Esophagus muscularis mucosa (tissue), 4 donors: ENCODE data around the gene NOS3. TPM values are rescaled to one million over a fixed set of nuclear protein-coding genes. Genes with fewer than 3 reads are reported as not detected.
A peak's percentile ranks its signal among the peaks of the same experiment; 100 is the strongest.

Experiments
- DNase-seq: peaks from one replicate; pipeline ENCODE4 v3.0.0-alpha.2; 2017; ENCODE audit errors: extremely low spot score
- H3K27ac ChIP-seq, 4 donors: fragments of 200-600 bp; sonication (generic); replicated peaks in 1 of 4; 1 replicate in 3 of 4; 2 replicates in 1 of 4; pipeline ENCODE4 v1.5.1; 2016 to 2019; ENCODE audit warnings: mild to moderate bottlenecking in 1 of 4
- H3K27me3 ChIP-seq, 4 donors: fragments of 200-600 bp; sonication (generic); one replicate each; pipeline versions ENCODE4 v1.5.1 to v1.6.0; 2016 to 2019
- H3K36me3 ChIP-seq, 4 donors: fragments of 200-600 bp; sonication (generic); one replicate each; pipeline ENCODE4 v1.5.1; 2016 to 2019
- H3K4me1 ChIP-seq, 4 donors: fragments of 200-600 bp; sonication (generic); one replicate each; pipeline ENCODE4 v1.5.1; 2016 to 2019
- H3K4me3 ChIP-seq, 4 donors: fragments of 200-600 bp; sonication (generic); 1 replicate in 2 of 4; 2 replicates in 2 of 4; pipeline ENCODE4 v1.5.1; 2016 to 2019; ENCODE audit warnings: mild to moderate bottlenecking in 4 of 4, moderate library complexity in 1 of 4
- H3K9me3 ChIP-seq, 4 donors: fragments of 200-600 bp; sonication (generic); 1 replicate in 3 of 4; 2 replicates in 1 of 4; pipeline ENCODE4 v1.5.1; 2016 to 2019
- EP300 ChIP-seq: sonication (generic); formaldehyde crosslinking; IDR thresholded peaks from one replicate; pipeline ENCODE4 v1.6.1; 2017; ENCODE audit warnings: antibody characterized with exemption
- POLR2A ChIP-seq: fragments of 450-650 bp; IDR thresholded peaks from one replicate; pipeline ENCODE4 v1.6.1; 2017; ENCODE audit warnings: antibody characterized with exemption, moderate library complexity, mild to moderate bottlenecking, low read depth
- POLR2AphosphoS5 ChIP-seq, 2 donors: sonication (generic); formaldehyde crosslinking; IDR thresholded peaks; one replicate each; pipeline ENCODE4 v1.6.1; 2017; ENCODE audit warnings: antibody characterized with exemption in 2 of 2
- WGBS: methylation state at CpG from one replicate; pipeline ENCODE4 v1.1.5; 2018; 5-methylcytosine and 5-hydroxymethylcytosine counted together
- intact Hi-C: fragments of 100-400 bp; cut with DNase I; formaldehyde crosslinking; loops from one replicate; pipeline ENCODE4 v1.15.1; 2023
- total RNA-seq, 4 donors: library from RNA; depleted of rRNA; stranded (reverse); fragments of >200 nt; gene quantifications; one replicate each; pipeline versions ENCODE4 v1.1.0 to v1.2.1, GENCODE V29; 2016
- TF ChIP-seq, protein P1 (sequence below), 3 experiments: fragments of 200-600 bp in 2 of 3; fragments of 450-650 bp in 1 of 3; sonication (generic) in 2 of 3; IDR thresholded peaks; one replicate each; pipeline ENCODE4 v1.5.1; 2017 to 2019; ENCODE audit warnings: antibody characterized with exemption in 3 of 3, mild to moderate bottlenecking in 2 of 3, moderate library complexity in 1 of 3

The NOS3 gene
- total RNA-seq, 4 donors from 2014 or later, result 3.7 to 20.2 (median 16.2) TPM

DNA sequence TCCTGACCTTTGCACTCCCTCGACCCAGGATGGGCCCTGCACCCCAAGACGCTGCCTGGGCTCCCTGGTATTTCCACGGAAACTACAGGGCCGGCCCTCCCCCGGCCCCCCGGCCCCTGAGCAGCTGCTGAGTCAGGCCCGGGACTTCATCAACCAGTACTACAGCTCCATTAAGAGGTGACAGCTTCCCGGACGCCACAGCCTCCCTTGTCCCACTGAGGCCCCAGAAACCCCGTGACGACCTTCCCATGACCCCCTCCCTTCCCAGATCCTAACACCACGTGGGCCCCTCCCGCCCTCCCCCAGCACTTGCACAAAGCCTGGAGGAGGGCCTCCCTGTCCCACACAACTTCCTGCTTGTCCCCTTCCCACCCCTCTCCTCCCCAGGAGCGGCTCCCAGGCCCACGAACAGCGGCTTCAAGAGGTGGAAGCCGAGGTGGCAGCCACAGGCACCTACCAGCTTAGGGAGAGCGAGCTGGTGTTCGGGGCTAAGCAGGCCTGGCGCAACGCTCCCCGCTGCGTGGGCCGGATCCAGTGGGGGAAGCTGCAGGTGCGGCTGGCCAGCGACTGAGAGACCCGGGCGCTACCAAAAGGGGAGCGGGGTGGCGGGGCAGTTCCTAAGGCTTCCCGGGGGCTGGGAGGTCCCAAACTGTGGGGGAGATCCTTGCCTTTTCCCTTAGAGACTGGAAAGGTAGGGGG is 5.7 kb downstream of the NOS3 start:
- intact Hi-C loops, result no loop called here
- no peaks in the 10 kb centered on the region for H3K9me3 ChIP-seq

DNA sequence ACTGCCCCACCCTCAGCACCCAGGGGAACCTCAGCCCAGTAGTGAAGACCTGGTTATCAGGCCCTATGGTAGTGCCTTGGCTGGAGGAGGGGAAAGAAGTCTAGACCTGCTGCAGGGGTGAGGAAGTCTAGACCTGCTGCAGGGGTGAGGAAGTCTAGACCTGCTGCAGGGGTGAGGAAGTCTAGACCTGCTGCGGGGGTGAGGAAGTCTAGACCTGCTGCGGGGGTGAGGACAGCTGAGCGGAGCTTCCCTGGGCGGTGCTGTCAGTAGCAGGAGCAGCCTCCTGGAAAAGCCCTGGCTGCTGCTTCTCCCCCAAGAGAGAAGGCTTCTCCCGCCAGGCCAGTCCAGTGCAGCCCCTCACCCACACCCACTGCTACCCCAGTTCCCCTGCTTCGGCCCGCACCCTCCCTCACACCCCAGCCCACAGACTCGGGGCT is 6.3 kb downstream of the NOS3 start:
- Histone ChIP-seq H3K36me3 (peaks cover 0 to 46% (median 4%) of the 10 kb centered on the region in 4 donors), H3K4me1 (peaks cover 12 to 25% (median 15%) of the 10 kb centered on the region in 4 donors), H3K27ac (no peak overlapping the region), H3K4me3 (no peak overlapping the region), H3K9me3 (no peaks in the 10 kb centered on the region), H3K27me3 (peaks cover 0 to 21% (median 0%) of the 10 kb centered on the region in 4 donors)
- 78% methylated on average over 8 of the region's 8 CpGs for WGBS
- no peak for DNase-seq
- intact Hi-C loops, result no loop called here
- TF ChIP-seq, protein P1, sequence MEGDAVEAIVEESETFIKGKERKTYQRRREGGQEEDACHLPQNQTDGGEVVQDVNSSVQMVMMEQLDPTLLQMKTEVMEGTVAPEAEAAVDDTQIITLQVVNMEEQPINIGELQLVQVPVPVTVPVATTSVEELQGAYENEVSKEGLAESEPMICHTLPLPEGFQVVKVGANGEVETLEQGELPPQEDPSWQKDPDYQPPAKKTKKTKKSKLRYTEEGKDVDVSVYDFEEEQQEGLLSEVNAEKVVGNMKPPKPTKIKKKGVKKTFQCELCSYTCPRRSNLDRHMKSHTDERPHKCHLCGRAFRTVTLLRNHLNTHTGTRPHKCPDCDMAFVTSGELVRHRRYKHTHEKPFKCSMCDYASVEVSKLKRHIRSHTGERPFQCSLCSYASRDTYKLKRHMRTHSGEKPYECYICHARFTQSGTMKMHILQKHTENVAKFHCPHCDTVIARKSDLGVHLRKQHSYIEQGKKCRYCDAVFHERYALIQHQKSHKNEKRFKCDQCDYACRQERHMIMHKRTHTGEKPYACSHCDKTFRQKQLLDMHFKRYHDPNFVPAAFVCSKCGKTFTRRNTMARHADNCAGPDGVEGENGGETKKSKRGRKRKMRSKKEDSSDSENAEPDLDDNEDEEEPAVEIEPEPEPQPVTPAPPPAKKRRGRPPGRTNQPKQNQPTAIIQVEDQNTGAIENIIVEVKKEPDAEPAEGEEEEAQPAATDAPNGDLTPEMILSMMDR (IDR thresholded peaks at IDR 0.05), result no peak

More for the DNA sequence above, 5.7 kb downstream of the NOS3 start:
- 69% methylated on average over 21 of the region's 31 CpGs for WGBS
- H3K4me1 ChIP-seq, result peaks cover 12 to 25% (median 17%) of the 10 kb centered on the region in 4 donors
- no peak for TF ChIP-seq POLR2A
- TF ChIP-seq, protein P1 (IDR thresholded peaks at IDR 0.05), result no peak
- TF ChIP-seq POLR2AphosphoS5 (IDR thresholded peaks at IDR 0.05), result no peak
- no peak for TF ChIP-seq EP300
- H3K4me3 ChIP-seq, result peak overlapping the region in 1 of 4 donors; percentile 18
- no peak for DNase-seq
- peaks cover 0 to 21% (median 0%) of the 10 kb centered on the region in 4 donors for H3K27me3 ChIP-seq
- no peak overlapping the region for H3K27ac ChIP-seq
- peaks cover 0 to 41% (median 2%) of the 10 kb centered on the region in 4 donors for H3K36me3 ChIP-seq

DNA sequence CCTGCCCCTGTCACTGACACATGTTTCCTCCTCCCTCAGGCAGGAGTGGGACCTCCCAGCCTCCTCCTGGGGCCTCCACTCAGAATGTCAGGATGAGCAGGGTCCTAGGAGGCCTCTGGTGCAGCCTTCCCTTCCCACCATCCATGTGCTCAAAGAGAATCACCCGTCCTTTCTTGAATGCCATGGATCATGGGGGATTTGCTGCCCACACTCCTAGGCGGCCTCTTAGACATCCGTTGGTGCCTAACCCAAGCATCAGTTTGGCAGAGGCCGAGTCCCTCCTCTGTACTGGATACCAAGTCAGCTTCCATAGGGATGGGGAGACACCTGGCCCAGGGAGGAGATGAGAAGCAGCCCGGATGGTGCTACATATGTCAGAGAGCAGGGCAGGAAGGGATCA is 7.0 kb downstream of the NOS3 start:
- H3K4me1 ChIP-seq, result peaks cover 11 to 18% (median 13%) of the 10 kb centered on the region in 4 donors
- DNase-seq, result no peak
- no peaks in the 10 kb centered on the region for H3K9me3 ChIP-seq
- 57% methylated on average over 1 of the region's 5 CpGs for WGBS
- H3K27ac ChIP-seq, result no peak overlapping the region
- TF ChIP-seq POLR2A (no peak), EP300 (no peak), POLR2AphosphoS5 (IDR thresholded peaks at IDR 0.05) (no peak)
- TF ChIP-seq, protein P1 (IDR thresholded peaks at IDR 0.05), result no peak
- H3K27me3 ChIP-seq, result peaks cover 0 to 21% (median 0%) of the 10 kb centered on the region in 4 donors
- intact Hi-C loops, result no loop called here
- peaks cover 0 to 52% (median 4%) of the 10 kb centered on the region in 4 donors for H3K36me3 ChIP-seq
- H3K4me3 ChIP-seq, result no peak overlapping the region

DNA sequence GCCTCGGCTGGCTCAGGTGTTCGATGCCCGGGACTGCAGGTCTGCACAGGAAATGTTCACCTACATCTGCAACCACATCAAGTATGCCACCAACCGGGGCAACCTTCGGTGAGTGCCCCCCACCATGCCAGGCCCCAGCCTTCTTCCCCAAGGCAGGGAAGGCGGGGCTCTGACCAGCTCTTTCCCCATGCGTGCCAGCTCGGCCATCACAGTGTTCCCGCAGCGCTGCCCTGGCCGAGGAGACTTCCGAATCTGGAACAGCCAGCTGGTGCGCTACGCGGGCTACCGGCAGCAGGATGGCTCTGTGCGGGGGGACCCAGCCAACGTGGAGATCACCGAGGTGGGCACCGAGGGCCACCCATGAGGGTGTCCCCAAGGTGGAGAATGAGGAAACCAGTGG is 7.5 kb downstream of the NOS3 start:
- intact Hi-C loops, result no loop called here
- TF ChIP-seq POLR2A (no peak), POLR2AphosphoS5 (IDR thresholded peaks at IDR 0.05) (no peak), EP300 (no peak)
- TF ChIP-seq, protein P1 (IDR thresholded peaks at IDR 0.05), result no peak
- Histone ChIP-seq H3K27me3 (peaks cover 0 to 21% (median 0%) of the 10 kb centered on the region in 4 donors), H3K27ac (no peak overlapping the region), H3K9me3 (no peaks in the 10 kb centered on the region), H3K4me1 (peaks cover 7 to 16% (median 13%) of the 10 kb centered on the region in 4 donors), H3K36me3 (peaks cover 0 to 58% (median 4%) of the 10 kb centered on the region in 4 donors), H3K4me3 (no peak overlapping the region)
- 93% methylated on average over 20 of the region's 20 CpGs for WGBS
- DNase-seq, result no peak
